MCF 10A (cell line): ENCODE results near the gene EEF1AKMT3. TPM values are rescaled to one million over a fixed set of nuclear protein-coding genes. Genes with fewer than 3 reads are reported as not detected.

Source experiments
- BruUV-seq: library from RNA; stranded (reverse); fragments of 400-500 nt; replicated peaks from 2 replicates; lab custom pipeline; 2021; lab: Mats Ljungman, UMichigan
- CTCF ChIA-PET: fragments of 300-600 bp; sonication (Branson Sonifier 250); formaldehyde crosslinking; extraction: SDS; loops from one replicate; lab custom pipeline; 2021; ENCODE audit warnings: antibody characterized with exemption, inconsistent platforms; lab: Yijun Ruan, JAX
- POLR2A ChIA-PET: fragments of 300-600, 350-650 bp; sonication (Branson Sonifier 250); formaldehyde crosslinking; extraction: SDS; loops from one replicate; lab custom pipeline; 2020; ENCODE audit warnings: antibody characterized with exemption, inconsistent platforms; lab: Yijun Ruan, JAX
- DNase-seq: peaks from one replicate; pipeline ENCODE4 v3.0.0-alpha.2; 2018; ENCODE audit not compliant: unreplicated experiment
- H3K27ac Mint-ChIP-seq: one replicate; pipeline ENCODE4 v1.8.0; 2022; ENCODE audit warnings: mild to moderate bottlenecking, low read depth, mixed read lengths; ENCODE audit not compliant: unreplicated experiment
- H3K27me3 Mint-ChIP-seq: one replicate; pipeline ENCODE4 v1.8.0; 2022; ENCODE audit warnings: mixed read lengths; ENCODE audit not compliant: insufficient read depth, unreplicated experiment
- H3K36me3 Mint-ChIP-seq: one replicate; pipeline ENCODE4 v1.8.0; 2022; ENCODE audit warnings: mild to moderate bottlenecking, moderate library complexity, mixed read lengths; ENCODE audit not compliant: insufficient read depth, unreplicated experiment
- H3K4me1 Mint-ChIP-seq: one replicate; pipeline ENCODE4 v1.8.0; 2022; ENCODE audit warnings: mixed read lengths; ENCODE audit not compliant: insufficient read depth, unreplicated experiment
- H3K4me3 Mint-ChIP-seq: one replicate; pipeline ENCODE4 v1.8.0; 2022; ENCODE audit warnings: mild to moderate bottlenecking, moderate library complexity, mixed read lengths; ENCODE audit not compliant: unreplicated experiment
- H3K9me3 Mint-ChIP-seq: one replicate; pipeline ENCODE4 v1.8.0; 2022; ENCODE audit warnings: mixed read lengths; ENCODE audit not compliant: unreplicated experiment
- intact Hi-C: fragments of 100-400 bp; cut with micrococcal nuclease; formaldehyde crosslinking; loops from 2 replicates; pipeline ENCODE4 v1.14.1; 2022
- total RNA-seq: library from RNA; stranded (reverse); gene quantifications from 2 replicates; pipeline ENCODE4 v1.2.3, GENCODE V29; 2022
- TF ChIP-seq, protein P1 (sequence below): fragments of 200-600 bp; IDR thresholded peaks from one replicate; pipeline ENCODE4 v1.8.0; 2022; ENCODE audit warnings: antibody characterized with exemption, mild to moderate bottlenecking; ENCODE audit not compliant: unreplicated experiment

The EEF1AKMT3 gene
- total RNA-seq, 1 experiment from 2014 or later = 8.1 TPM

DNA sequence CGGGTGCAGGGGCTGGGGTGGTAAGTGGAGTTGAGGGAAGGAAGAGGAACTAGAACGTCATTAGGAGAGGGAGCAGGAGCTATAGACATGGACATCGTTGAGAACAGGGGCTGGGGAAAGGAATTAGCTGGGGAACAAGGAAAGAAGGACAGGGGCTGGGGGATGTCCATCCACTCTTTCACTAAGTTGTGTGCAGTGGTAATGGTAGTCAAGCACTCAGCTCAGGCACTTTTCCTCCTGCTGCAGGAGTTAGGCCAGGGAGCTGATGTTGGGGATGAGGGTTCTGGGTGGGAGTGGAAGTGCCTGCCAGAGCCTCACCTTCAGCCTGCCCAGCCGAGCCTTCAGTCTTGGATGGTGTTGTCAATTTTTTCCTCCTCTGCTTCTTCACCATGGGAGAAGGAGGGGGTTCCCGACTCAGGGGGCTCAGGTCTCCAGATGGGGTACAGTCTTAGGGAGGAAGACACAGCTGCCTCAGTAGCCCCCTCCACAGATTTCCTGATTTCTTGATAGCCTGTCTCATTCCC, 43.0 kb upstream of the EEF1AKMT3 start:
- no peak for DNase-seq
- intact Hi-C loops = no loop called here
- no TSS peak for BruUV-seq
- POLR2A ChIA-PET = no interaction called here
- CTCF ChIA-PET = interaction anchor here (0.9 kb wide), 1 partner anchor 109 kb away, joined by 4 read pairs; no protein-coding TSS in a partner anchor
- TF ChIP-seq, protein P1, sequence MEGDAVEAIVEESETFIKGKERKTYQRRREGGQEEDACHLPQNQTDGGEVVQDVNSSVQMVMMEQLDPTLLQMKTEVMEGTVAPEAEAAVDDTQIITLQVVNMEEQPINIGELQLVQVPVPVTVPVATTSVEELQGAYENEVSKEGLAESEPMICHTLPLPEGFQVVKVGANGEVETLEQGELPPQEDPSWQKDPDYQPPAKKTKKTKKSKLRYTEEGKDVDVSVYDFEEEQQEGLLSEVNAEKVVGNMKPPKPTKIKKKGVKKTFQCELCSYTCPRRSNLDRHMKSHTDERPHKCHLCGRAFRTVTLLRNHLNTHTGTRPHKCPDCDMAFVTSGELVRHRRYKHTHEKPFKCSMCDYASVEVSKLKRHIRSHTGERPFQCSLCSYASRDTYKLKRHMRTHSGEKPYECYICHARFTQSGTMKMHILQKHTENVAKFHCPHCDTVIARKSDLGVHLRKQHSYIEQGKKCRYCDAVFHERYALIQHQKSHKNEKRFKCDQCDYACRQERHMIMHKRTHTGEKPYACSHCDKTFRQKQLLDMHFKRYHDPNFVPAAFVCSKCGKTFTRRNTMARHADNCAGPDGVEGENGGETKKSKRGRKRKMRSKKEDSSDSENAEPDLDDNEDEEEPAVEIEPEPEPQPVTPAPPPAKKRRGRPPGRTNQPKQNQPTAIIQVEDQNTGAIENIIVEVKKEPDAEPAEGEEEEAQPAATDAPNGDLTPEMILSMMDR = no peak
- Mint-ChIP-seq H3K27ac (no peak overlapping the region), H3K36me3 (no peaks in the 10 kb centered on the region), H3K27me3 (peaks cover 6% of the 10 kb centered on the region), H3K9me3 (no peaks in the 10 kb centered on the region), H3K4me1 (no peaks in the 10 kb centered on the region), H3K4me3 (no peak overlapping the region)

DNA sequence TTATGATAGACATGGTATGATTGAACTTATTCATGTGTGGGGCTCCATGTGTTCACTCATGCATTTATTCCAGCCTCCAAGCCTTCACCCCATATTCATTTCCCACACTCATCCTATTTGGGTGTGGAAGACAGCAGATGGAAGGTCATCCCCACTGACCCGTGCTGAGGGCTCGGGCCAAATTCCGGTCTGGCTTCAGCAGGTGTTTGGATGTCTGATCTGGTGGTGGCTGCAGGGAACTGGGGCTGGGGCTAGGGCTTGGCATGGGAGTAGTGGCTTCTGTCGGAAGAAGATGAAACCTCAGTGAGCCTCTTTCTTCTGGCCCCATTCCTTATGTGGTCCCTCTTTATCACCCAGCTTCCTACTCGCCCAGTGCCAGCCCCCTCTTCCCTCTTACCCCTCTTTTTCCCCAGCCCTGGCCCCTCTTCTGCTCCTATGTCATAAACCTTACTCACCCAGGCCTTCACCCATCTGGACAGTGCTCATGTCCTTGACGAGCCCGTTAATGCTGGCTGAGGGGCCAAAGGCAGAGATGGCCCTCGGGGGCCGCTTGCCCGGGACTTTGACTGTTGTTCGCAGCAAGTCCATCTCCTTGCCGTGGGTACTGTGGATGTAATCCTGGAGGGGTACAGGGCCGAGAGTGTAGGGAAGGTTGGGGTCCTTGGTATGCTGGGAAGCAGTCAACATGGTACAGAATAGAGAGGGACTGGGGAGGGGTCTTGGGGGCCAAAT, 41.9 kb upstream of the EEF1AKMT3 start:
- no peak overlapping the region for H3K4me3 Mint-ChIP-seq
- DNase-seq = no peak
- ChIA-PET CTCF (interaction anchor here (0.9 to 1.2 kb wide), 2 partner anchors 20 to 52 kb away, joined by 3 to 6 read pairs; partner anchors contain the start of gene TSFM), POLR2A (no interaction called here)
- no peaks in the 10 kb centered on the region for H3K36me3 Mint-ChIP-seq
- H3K27me3 Mint-ChIP-seq = peaks cover 17% of the 10 kb centered on the region
- no peaks in the 10 kb centered on the region for H3K4me1 Mint-ChIP-seq
- TF ChIP-seq, protein P1 = no peak
- no peaks in the 10 kb centered on the region for H3K9me3 Mint-ChIP-seq
- H3K27ac Mint-ChIP-seq = no peak overlapping the region
- intact Hi-C loops = no loop called here
- no TSS peak for BruUV-seq

DNA sequence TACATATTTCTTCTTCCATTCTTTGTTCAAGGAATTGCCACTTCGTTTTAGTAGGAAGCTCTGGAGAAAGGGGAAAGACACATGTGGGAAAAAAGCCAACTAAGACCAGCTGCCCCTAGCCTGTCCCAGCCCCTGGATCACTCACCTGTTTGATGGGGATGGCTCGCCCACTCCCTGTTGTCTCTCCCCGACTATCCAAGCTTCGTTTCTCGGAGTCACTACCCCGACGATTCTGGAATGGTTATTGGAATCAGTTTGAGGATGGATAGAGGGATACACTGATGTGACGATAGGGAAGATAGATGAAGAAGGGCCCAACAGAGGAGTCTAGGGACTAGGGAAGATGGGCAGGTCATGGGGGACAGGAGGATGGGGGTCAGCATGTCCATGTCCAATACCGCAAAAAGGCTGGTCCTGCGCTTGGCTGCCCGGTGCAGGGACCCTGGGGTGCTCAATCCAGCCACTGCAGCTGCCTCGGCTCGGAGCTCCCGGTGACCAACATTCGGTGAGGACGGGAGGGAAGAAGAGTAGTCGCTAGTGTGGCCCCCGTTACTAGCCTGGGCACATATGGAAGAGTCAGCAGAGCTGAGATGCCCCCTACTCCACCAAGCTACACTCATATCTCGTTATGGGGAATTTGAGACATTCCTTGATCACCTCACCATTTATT, 40.9 kb upstream of the EEF1AKMT3 start:
- ChIA-PET POLR2A (interaction anchor here (1.2 to 1.6 kb wide), 2 partner anchors 13 to 37 kb away, joined by 5 to 6 read pairs; partner anchors contain the start of genes OS9 and TSPAN31), CTCF (interaction anchor here (0.6 to 1.2 kb wide), 5 partner anchors 11 to 206 kb away, joined by 3 to 4 read pairs (median 3); no protein-coding TSS in a partner anchor)
- BruUV-seq = no TSS peak

More for the DNA sequence above, 40.9 kb upstream of the EEF1AKMT3 start:
- Mint-ChIP-seq H3K27me3 (peaks cover 28% of the 10 kb centered on the region), H3K4me1 (peaks cover 4% of the 10 kb centered on the region), H3K4me3 (no peak overlapping the region), H3K9me3 (no peaks in the 10 kb centered on the region), H3K27ac (no peak overlapping the region), H3K36me3 (no peaks in the 10 kb centered on the region)
- intact Hi-C loops = no loop called here
- DNase-seq = no peak
- TF ChIP-seq, protein P1 = no peak
